Endothelial cell of umbilical vein (primary cell): Measurements from ENCODE around the gene JMJD8. TPM values are rescaled to one million over a fixed set of nuclear protein-coding genes. Genes with fewer than 3 reads are reported as not detected.

ENCODE experiments used
- BruUV-seq: library from RNA; stranded (reverse); fragments of 400-500 nt; replicated peaks from 2 replicates; lab custom pipeline; 2021; lab: Mats Ljungman, UMichigan
- CTCF ChIA-PET: fragments of 300-600, 350-600 bp; sonication (Branson Sonifier 250); formaldehyde crosslinking; loops from one replicate; lab custom pipeline; 2021; ENCODE audit warnings: antibody characterized with exemption, inconsistent platforms; lab: Charles Lee
- POLR2A ChIA-PET: fragments of 300-600, 350-600 bp; sonication (Branson Sonifier 250); formaldehyde crosslinking; loops from one replicate; lab custom pipeline; 2021; ENCODE audit warnings: antibody characterized with exemption, inconsistent platforms; lab: Charles Lee
- DNase-seq: peaks from one replicate; pipeline ENCODE4 v3.0.0-alpha.2; 2011; ENCODE audit warnings: low read depth, low spot score
- FAIRE-seq: peaks from 2 replicates; lab custom pipeline; 2011; peaks lifted over from hg19 to GRCh38; lab: Jason Lieb, UNC
- H2AFZ ChIP-seq: 2 replicates; pipeline ENCODE4 v1.6.0; 2012; ENCODE audit warnings: low read depth, low read length, control low read depth, inconsistent platforms
- H3K27ac ChIP-seq: 2 replicates; pipeline ENCODE4 v1.5.1; 2011; ENCODE audit warnings: low read depth, mild to moderate bottlenecking, control low read depth, low read length, moderate library complexity; ENCODE audit not compliant: insufficient read depth
- H3K27me3 ChIP-seq, 2 experiments: 2 replicates each; pipeline versions ENCODE4 v1.6.0 to v1.6.1; 2011; ENCODE audit warnings: low read length in 2 of 2, mixed read lengths in 1 of 2; ENCODE audit not compliant: control insufficient read depth in 2 of 2, insufficient read depth in 2 of 2
- H3K36me3 ChIP-seq, 2 experiments: 2 replicates in 1 of 2; 3 replicates in 1 of 2; pipeline ENCODE4 v1.5.1; 2011; ENCODE audit warnings: low read length in 2 of 2, mild to moderate bottlenecking in 1 of 2, moderate library complexity in 1 of 2; ENCODE audit not compliant: control insufficient read depth in 2 of 2, insufficient read depth in 2 of 2; ENCODE audit errors: extremely low read depth in 1 of 2
- H3K4me1 ChIP-seq: 3 replicates; pipeline ENCODE4 v1.5.1; 2011; ENCODE audit warnings: mild to moderate bottlenecking, low read length; ENCODE audit not compliant: control insufficient read depth, insufficient read depth; ENCODE audit errors: extremely low read depth
- H3K4me2 ChIP-seq: 2 replicates; pipeline ENCODE4 v1.6.1; 2011; ENCODE audit warnings: low read length, control low read depth, mixed read lengths; ENCODE audit not compliant: insufficient read depth
- H3K4me3 ChIP-seq, 3 experiments: fragments of 200-600 bp in 1 of 3; sonication (generic), shearing (Covaris generic) in 1 of 3; replicated peaks in 1 of 3; 2 replicates each; pipeline ENCODE4 v1.5.1; 2011 to 2016; ENCODE audit warnings: control low read depth in 3 of 3, low read length in 3 of 3, mild to moderate bottlenecking in 2 of 3, inconsistent platforms in 1 of 3, low read depth in 1 of 3, moderate library complexity in 1 of 3; ENCODE audit not compliant: insufficient read depth in 1 of 3
- H3K79me2 ChIP-seq: 2 replicates; pipeline ENCODE4 v1.6.0; 2012; ENCODE audit warnings: low read length, inconsistent platforms; ENCODE audit not compliant: control insufficient read depth, insufficient read depth
- H3K9ac ChIP-seq: replicated peaks from 2 replicates; pipeline ENCODE3; 2011; ENCODE audit warnings: low read length, control low read depth; ENCODE audit not compliant: insufficient read depth; ENCODE audit errors: extremely low read depth
- H3K9me1 ChIP-seq: replicated peaks from 3 replicates; pipeline ENCODE4 v1.6.0; 2011; ENCODE audit warnings: mild to moderate bottlenecking, low read length; ENCODE audit not compliant: control insufficient read depth, insufficient read depth; ENCODE audit errors: extremely low read depth
- H3K9me3 ChIP-seq: replicated peaks from 2 replicates; pipeline ENCODE4 v1.5.1; 2012; ENCODE audit warnings: low read length, inconsistent platforms; ENCODE audit not compliant: control insufficient read depth, insufficient read depth
- H4K20me1 ChIP-seq: replicated peaks from 2 replicates; pipeline ENCODE3; 2011; ENCODE audit warnings: mild to moderate bottlenecking, low read length; ENCODE audit not compliant: control insufficient read depth, insufficient read depth; ENCODE audit errors: extremely low read depth
- EZH2 ChIP-seq: IDR thresholded peaks from 2 replicates; pipeline ENCODE4 v1.6.1; 2012; ENCODE audit warnings: borderline replicate concordance, low read depth, mild to moderate bottlenecking, moderate library complexity, low read length, inconsistent platforms; ENCODE audit not compliant: severe bottlenecking
- FOS ChIP-seq: IDR thresholded peaks from 2 replicates; pipeline ENCODE4 v1.6.1; 2011; ENCODE audit warnings: mild to moderate bottlenecking, low read length, moderate library complexity, borderline replicate concordance; ENCODE audit not compliant: insufficient read depth
- GATA2 ChIP-seq: IDR thresholded peaks from 2 replicates; pipeline ENCODE4 v1.7.0; 2011; ENCODE audit warnings: low read depth, mild to moderate bottlenecking, moderate library complexity, mixed read lengths, low read length; ENCODE audit not compliant: insufficient read length, insufficient read depth
- JUN ChIP-seq: IDR thresholded peaks from 2 replicates; pipeline ENCODE4 v1.6.1; 2011; ENCODE audit warnings: borderline replicate concordance, low read depth; ENCODE audit not compliant: insufficient read length, insufficient read depth
- MYC ChIP-seq: IDR thresholded peaks from one replicate; pipeline ENCODE4 v1.6.1; 2011; ENCODE audit warnings: mild to moderate bottlenecking, low read depth, low read length
- POLR2A ChIP-seq: IDR thresholded peaks from 2 replicates; pipeline ENCODE4 v1.6.1; 2012; ENCODE audit warnings: low read depth, mild to moderate bottlenecking, control low read depth, low read length
- POLR2AphosphoS5 ChIP-seq: IDR thresholded peaks from 2 replicates; pipeline ENCODE4 v1.6.1; 2012; ENCODE audit warnings: low read depth, mild to moderate bottlenecking, control low read depth, low read length, moderate library complexity; ENCODE audit not compliant: insufficient read depth
- dilution Hi-C: fragments of 300-500 bp; cut with MboI; formaldehyde crosslinking; loops from one replicate; pipeline ENCODE4 v1.15.0; 2019; ENCODE audit warnings: low sequenced_read_pairs; ENCODE audit not compliant: extremely low pct_ligation_motif_present
- intact Hi-C: fragments of 100-400 bp; cut with micrococcal nuclease; formaldehyde crosslinking; loops from one replicate; pipeline ENCODE4 v1.10.0; 2022
- polyA plus RNA-seq, 4 experiments: library from polyadenylated mRNA; depleted of rRNA in 3 of 4; stranded (reverse) in 3 of 4; unstranded in 1 of 4; fragments of >200 nt; gene quantifications; 2 replicates each; pipeline versions ENCODE4 v1.2.1 to v1.2.3, GENCODE V29; 2011 to 2012; ENCODE audit warnings: missing spikeins in 1 of 4
- total RNA-seq: library from RNA; stranded (reverse); gene quantifications from 2 replicates; pipeline ENCODE4 v1.2.3, GENCODE V29; 2021
- TF ChIP-seq, protein P1 (sequence below): IDR thresholded peaks from 2 replicates; pipeline ENCODE4 v1.6.1; 2011; ENCODE audit not compliant: insufficient read depth, insufficient read length
- TF ChIP-seq, protein P2 (sequence below), 2 donors: IDR thresholded peaks; 1 replicate in 1 of 2; 2 replicates in 1 of 2; pipeline ENCODE4 v1.5.1; 2011; ENCODE audit warnings: low read length in 2 of 2, mild to moderate bottlenecking in 2 of 2, moderate library complexity in 2 of 2, control low read depth in 1 of 2, inconsistent platforms in 1 of 2, low read depth in 1 of 2; ENCODE audit not compliant: insufficient read depth in 1 of 2; ENCODE audit errors: extremely low read depth in 1 of 2

Gene JMJD8
- total and polyA plus RNA-seq, 2 donors (not counting 3 experiments of a cell fraction or from before 2014, with no cell fraction given): 55.1 to 102 TPM

DNA sequence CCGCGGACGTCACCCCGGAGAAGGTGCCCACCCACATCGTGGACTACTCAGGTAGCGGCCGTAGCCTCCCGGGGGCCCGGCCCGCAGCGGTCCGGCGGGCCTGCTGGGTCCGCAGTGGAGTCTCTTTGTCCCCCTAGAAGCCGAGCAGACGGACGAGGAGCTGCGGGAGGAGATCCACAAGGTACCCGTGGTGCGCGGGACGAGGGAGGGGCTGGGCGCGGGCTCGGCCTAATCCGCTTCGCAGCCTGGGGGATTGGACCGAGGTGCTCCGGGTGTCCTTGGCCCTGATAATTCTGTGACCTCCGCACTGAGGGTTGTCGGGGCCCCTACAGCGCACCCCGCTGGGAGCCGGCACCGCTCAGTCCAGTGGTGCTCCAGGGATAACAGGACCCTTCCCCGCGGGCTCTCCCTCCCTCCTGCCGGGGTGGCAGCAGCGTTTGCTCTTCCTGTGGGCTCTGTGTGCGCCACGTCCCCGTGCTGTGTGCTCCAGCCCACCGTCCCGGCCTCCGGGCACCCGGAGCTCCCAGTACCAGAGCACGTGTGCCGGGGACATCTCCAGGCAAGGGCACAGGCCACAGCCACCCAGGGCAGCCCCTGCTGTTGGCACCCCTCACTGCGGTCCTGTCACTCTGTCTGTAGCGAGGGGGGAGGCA lies 15.5 kb downstream of the JMJD8 start:
- peak overlapping the region; percentile 81 for H3K9ac ChIP-seq
- ChIA-PET POLR2A (no interaction called here), CTCF (interaction anchor here (0.6 to 1.8 kb wide), 4 partner anchors 8 to 22 kb away, joined by 3 to 6 read pairs (median 4); partner anchors contain the start of genes STUB1 and WDR24)
- no peaks in the 10 kb centered on the region for H3K9me1 ChIP-seq
- TF ChIP-seq POLR2AphosphoS5 (no peak), GATA2 (no peak), POLR2A (no peak), EZH2 (no peak), JUN (no peak), FOS (no peak), MYC (no peak)
- TF ChIP-seq, protein P1, sequence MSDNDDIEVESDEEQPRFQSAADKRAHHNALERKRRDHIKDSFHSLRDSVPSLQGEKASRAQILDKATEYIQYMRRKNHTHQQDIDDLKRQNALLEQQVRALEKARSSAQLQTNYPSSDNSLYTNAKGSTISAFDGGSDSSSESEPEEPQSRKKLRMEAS: no peak
- TF ChIP-seq, protein P2, sequence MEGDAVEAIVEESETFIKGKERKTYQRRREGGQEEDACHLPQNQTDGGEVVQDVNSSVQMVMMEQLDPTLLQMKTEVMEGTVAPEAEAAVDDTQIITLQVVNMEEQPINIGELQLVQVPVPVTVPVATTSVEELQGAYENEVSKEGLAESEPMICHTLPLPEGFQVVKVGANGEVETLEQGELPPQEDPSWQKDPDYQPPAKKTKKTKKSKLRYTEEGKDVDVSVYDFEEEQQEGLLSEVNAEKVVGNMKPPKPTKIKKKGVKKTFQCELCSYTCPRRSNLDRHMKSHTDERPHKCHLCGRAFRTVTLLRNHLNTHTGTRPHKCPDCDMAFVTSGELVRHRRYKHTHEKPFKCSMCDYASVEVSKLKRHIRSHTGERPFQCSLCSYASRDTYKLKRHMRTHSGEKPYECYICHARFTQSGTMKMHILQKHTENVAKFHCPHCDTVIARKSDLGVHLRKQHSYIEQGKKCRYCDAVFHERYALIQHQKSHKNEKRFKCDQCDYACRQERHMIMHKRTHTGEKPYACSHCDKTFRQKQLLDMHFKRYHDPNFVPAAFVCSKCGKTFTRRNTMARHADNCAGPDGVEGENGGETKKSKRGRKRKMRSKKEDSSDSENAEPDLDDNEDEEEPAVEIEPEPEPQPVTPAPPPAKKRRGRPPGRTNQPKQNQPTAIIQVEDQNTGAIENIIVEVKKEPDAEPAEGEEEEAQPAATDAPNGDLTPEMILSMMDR (IDR thresholded peaks at IDR 0.05; ENCODE audit: extremely low read depth in 1 of 2, insufficient read depth in 1 of 2, low read depth in 1 of 2, low read length in 2 of 2): no peak
- dilution Hi-C loops: no loop called here
- H3K9me3 ChIP-seq: no peaks in the 10 kb centered on the region
- FAIRE-seq (no peak), DNase-seq (peak; percentile 23)
- intact Hi-C loops: loop anchor here (1.0 kb wide), 2 partner anchors 11 to 79 kb away; no protein-coding TSS in a partner anchor
- H2AFZ ChIP-seq: no peak overlapping the region
- H3K4me2 ChIP-seq: peak overlapping the region; percentile 59
- peaks cover 5 to 35% of the 10 kb centered on the region in 2 experiments for H3K36me3 ChIP-seq
- no peaks in the 10 kb centered on the region for H4K20me1 ChIP-seq
- no peaks in the 10 kb centered on the region for H3K4me1 ChIP-seq
- peaks cover 18% of the 10 kb centered on the region for H3K79me2 ChIP-seq
- no TSS peak for BruUV-seq
- no peaks in the 10 kb centered on the region for H3K27me3 ChIP-seq
- peak overlapping the region; percentile 48 for H3K27ac ChIP-seq
- peak overlapping the region; percentile 65 to 80 (median 79) for H3K4me3 ChIP-seq
